PC-3 (cell line): ENCODE data around the gene AXIN2.

Experiments
- EZH2phosphoT487 ChIP-seq: fragments of 300-600 bp; sonication (generic); IDR thresholded peaks from 2 replicates; pipeline ENCODE4 v1.6.1; 2018; ENCODE audit warnings: mild to moderate bottlenecking, antibody characterized with exemption, low read length, borderline replicate concordance
- TF ChIP-seq, protein P1 (sequence below): fragments of 300-600 bp; sonication (generic); conservative IDR thresholded peaks from 2 replicates; pipeline ENCODE4 v1.5.1; 2017; ENCODE audit warnings: antibody characterized with exemption, low read depth, mild to moderate bottlenecking, low read length

DNA sequence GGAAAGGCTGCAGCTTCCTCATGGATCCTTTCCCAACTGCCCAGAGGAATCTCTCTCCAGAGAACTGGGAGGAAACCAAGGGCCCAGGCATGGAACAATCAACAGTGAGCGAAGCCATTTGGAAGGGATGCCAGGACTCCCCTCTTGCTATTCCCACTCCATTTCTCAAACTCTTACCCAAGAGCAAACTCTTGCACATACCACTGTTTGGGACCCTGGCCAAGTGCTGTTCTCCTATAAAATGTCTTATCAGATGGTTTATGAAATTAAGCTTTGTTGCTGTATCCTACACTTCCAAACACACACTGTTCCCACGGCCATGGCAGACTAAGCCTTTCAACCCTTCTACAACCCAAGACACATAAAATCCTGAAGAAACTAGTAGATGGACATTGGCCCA lies 48.3 kb upstream of the AXIN2 start:
- TF ChIP-seq, protein P1, sequence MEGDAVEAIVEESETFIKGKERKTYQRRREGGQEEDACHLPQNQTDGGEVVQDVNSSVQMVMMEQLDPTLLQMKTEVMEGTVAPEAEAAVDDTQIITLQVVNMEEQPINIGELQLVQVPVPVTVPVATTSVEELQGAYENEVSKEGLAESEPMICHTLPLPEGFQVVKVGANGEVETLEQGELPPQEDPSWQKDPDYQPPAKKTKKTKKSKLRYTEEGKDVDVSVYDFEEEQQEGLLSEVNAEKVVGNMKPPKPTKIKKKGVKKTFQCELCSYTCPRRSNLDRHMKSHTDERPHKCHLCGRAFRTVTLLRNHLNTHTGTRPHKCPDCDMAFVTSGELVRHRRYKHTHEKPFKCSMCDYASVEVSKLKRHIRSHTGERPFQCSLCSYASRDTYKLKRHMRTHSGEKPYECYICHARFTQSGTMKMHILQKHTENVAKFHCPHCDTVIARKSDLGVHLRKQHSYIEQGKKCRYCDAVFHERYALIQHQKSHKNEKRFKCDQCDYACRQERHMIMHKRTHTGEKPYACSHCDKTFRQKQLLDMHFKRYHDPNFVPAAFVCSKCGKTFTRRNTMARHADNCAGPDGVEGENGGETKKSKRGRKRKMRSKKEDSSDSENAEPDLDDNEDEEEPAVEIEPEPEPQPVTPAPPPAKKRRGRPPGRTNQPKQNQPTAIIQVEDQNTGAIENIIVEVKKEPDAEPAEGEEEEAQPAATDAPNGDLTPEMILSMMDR = no peak
- no peak for TF ChIP-seq EZH2phosphoT487
